OCI-LY1 (cell line): ENCODE measurements around the gene AMPH.

ENCODE experiments used
- H2AFZ ChIP-seq: fragments of 200-600 bp; sonication (generic), shearing (Covaris generic); 2 replicates; pipeline ENCODE4 v1.6.0; 2014; ENCODE audit warnings: antibody characterized with exemption, mild to moderate bottlenecking, low read length
- H3F3A ChIP-seq: fragments of 200-600 bp; sonication (generic), shearing (Covaris generic); 2 replicates; pipeline ENCODE4 v1.6.0; 2014; ENCODE audit warnings: mild to moderate bottlenecking, antibody characterized with exemption, low read length, moderate library complexity; ENCODE audit not compliant: insufficient read depth
- H3K27ac ChIP-seq: fragments of 200-600 bp; sonication (generic); 2 replicates; pipeline ENCODE4 v1.5.1; 2014; ENCODE audit warnings: low read length, mixed run types, mild to moderate bottlenecking, low read depth; ENCODE audit not compliant: poor library complexity, severe bottlenecking
- H3K27me3 ChIP-seq: fragments of 200-600 bp; sonication (generic); 2 replicates; pipeline ENCODE4 v1.6.0; 2014; ENCODE audit warnings: antibody characterized with exemption, mild to moderate bottlenecking, low read length, moderate library complexity; ENCODE audit not compliant: insufficient read depth
- H3K36me3 ChIP-seq: fragments of 200-600 bp; sonication (generic); 2 replicates; pipeline ENCODE4 v1.6.1; 2014; ENCODE audit warnings: mild to moderate bottlenecking, antibody characterized with exemption, low read length, moderate library complexity, mixed read lengths; ENCODE audit not compliant: insufficient read depth
- H3K4me1 ChIP-seq: fragments of 200-600 bp; sonication (generic); 2 replicates; pipeline ENCODE4 v1.5.1; 2014; ENCODE audit warnings: mild to moderate bottlenecking, low read length, moderate library complexity; ENCODE audit not compliant: insufficient read depth, severe bottlenecking
- H3K4me2 ChIP-seq: fragments of 200-600 bp; sonication (generic), shearing (Covaris generic); 2 replicates; pipeline ENCODE4 v1.6.1; 2014; ENCODE audit warnings: low read length
- H3K4me3 ChIP-seq: fragments of 200-600 bp; sonication (generic); 2 replicates; pipeline ENCODE4 v1.5.1; 2014; ENCODE audit warnings: low read length, low read depth, mild to moderate bottlenecking, mixed read lengths; ENCODE audit not compliant: poor library complexity, severe bottlenecking
- H3K79me2 ChIP-seq: fragments of 200-600 bp; shearing (Covaris generic); 2 replicates; pipeline ENCODE4 v1.6.1; 2016; ENCODE audit warnings: mixed run types, low read length, mixed read lengths; ENCODE audit not compliant: insufficient read depth
- H3K9ac ChIP-seq: fragments of 200-600 bp; sonication (generic), shearing (Covaris generic); 2 replicates; pipeline ENCODE4 v1.6.1; 2014; ENCODE audit warnings: mild to moderate bottlenecking, low read length, mixed read lengths
- H3K9me2 ChIP-seq: fragments of 200-600 bp; sonication (generic), shearing (Covaris generic); 2 replicates; pipeline ENCODE4 v1.6.1; 2014; ENCODE audit warnings: low read depth, mild to moderate bottlenecking, low read length, mixed read lengths
- H3K9me3 ChIP-seq: fragments of 200-600 bp; shearing (Covaris generic); 2 replicates; pipeline ENCODE4 v1.6.1; 2014; ENCODE audit warnings: low read length, mixed read lengths
- H4K20me1 ChIP-seq: fragments of 200-600 bp; sonication (generic), shearing (Covaris generic); 2 replicates; pipeline ENCODE4 v1.6.0; 2016; ENCODE audit warnings: mild to moderate bottlenecking, low read length; ENCODE audit not compliant: insufficient read depth
- EZH2 ChIP-seq: fragments of 200-600 bp; sonication (generic), shearing (Covaris generic); IDR thresholded peaks from 2 replicates; pipeline ENCODE4 v1.8.0; 2017; ENCODE audit warnings: borderline replicate concordance, mixed run types, mild to moderate bottlenecking, antibody characterized with exemption, low read length, moderate library complexity, mixed read lengths
- TF ChIP-seq, protein P1 (sequence below): fragments of 200-600 bp; sonication (generic), shearing (Covaris generic); IDR thresholded peaks from 2 replicates; pipeline ENCODE4 v1.5.1; 2017; ENCODE audit warnings: mild to moderate bottlenecking, antibody characterized with exemption, low read length, moderate library complexity, mixed read lengths

Gene AMPH

DNA sequence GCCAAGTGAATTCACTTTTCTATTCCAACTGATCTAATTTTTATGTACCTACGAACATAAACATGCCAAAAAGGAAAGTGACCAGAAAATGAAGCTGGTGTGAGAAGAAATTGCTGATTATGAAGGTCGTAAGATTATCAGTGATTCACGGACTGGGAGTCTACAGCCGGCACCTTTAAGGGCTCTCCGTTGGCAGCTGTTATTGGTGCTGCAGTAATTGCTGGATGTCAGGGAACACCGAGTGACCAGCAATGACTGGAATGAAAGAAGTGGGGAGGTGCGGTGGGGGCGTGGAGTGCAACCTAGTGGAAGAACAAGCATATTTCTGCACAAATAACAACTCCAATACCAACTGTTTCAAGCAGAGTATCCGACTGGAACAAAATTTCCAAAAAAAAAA, 247.9 kb downstream of the AMPH start:
- Histone ChIP-seq H4K20me1 (no peaks in the 10 kb centered on the region), H3K9me3 (no peaks in the 10 kb centered on the region), H3K4me2 (no peak overlapping the region), H3K79me2 (no peaks in the 10 kb centered on the region), H3K36me3 (no peaks in the 10 kb centered on the region), H3K27ac (no peak overlapping the region), H2AFZ (no peak overlapping the region), H3K9me2 (no peaks in the 10 kb centered on the region), H3K4me1 (no peaks in the 10 kb centered on the region), H3K4me3 (no peak overlapping the region), H3F3A (no peaks in the 10 kb centered on the region), H3K27me3 (no peaks in the 10 kb centered on the region; the same call in 1 of the 2 replicates), H3K9ac (no peak overlapping the region)
- TF ChIP-seq EZH2 = no peak
- TF ChIP-seq, protein P1, sequence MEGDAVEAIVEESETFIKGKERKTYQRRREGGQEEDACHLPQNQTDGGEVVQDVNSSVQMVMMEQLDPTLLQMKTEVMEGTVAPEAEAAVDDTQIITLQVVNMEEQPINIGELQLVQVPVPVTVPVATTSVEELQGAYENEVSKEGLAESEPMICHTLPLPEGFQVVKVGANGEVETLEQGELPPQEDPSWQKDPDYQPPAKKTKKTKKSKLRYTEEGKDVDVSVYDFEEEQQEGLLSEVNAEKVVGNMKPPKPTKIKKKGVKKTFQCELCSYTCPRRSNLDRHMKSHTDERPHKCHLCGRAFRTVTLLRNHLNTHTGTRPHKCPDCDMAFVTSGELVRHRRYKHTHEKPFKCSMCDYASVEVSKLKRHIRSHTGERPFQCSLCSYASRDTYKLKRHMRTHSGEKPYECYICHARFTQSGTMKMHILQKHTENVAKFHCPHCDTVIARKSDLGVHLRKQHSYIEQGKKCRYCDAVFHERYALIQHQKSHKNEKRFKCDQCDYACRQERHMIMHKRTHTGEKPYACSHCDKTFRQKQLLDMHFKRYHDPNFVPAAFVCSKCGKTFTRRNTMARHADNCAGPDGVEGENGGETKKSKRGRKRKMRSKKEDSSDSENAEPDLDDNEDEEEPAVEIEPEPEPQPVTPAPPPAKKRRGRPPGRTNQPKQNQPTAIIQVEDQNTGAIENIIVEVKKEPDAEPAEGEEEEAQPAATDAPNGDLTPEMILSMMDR = no peak

DNA sequence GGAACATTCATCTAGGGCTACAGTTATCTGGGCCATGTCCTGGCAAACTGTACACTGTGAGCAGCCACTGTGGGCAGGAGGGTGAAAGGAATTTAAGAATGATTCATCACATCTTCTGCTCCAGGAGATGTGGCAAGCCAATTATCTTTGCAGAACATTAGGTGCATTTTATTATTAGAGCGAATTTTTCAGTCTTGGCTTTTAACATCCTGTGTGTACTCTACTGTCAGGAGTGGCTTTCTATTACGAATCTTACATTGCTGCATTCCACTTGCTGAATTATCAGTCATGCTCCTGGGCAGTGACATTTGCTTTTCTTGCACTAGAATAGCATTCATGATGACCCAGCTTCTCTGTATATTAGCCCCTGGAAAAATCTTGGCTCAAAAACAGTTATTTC, 248.5 kb downstream of the AMPH start:
- H2AFZ ChIP-seq = no peak overlapping the region
- H3F3A ChIP-seq = no peaks in the 10 kb centered on the region
- no peak overlapping the region for H3K4me2 ChIP-seq
- H3K27me3 ChIP-seq = no peaks in the 10 kb centered on the region; the same call in 1 of the 2 replicates
- no peaks in the 10 kb centered on the region for H3K9me3 ChIP-seq
- no peaks in the 10 kb centered on the region for H3K36me3 ChIP-seq
- no peak for TF ChIP-seq EZH2
- TF ChIP-seq, protein P1 = no peak
- H3K4me1 ChIP-seq = no peaks in the 10 kb centered on the region
- H3K79me2 ChIP-seq = no peaks in the 10 kb centered on the region
- no peaks in the 10 kb centered on the region for H4K20me1 ChIP-seq
- no peak overlapping the region for H3K4me3 ChIP-seq
- H3K9me2 ChIP-seq = no peaks in the 10 kb centered on the region
- H3K27ac ChIP-seq = no peak overlapping the region
- H3K9ac ChIP-seq = no peak overlapping the region

DNA sequence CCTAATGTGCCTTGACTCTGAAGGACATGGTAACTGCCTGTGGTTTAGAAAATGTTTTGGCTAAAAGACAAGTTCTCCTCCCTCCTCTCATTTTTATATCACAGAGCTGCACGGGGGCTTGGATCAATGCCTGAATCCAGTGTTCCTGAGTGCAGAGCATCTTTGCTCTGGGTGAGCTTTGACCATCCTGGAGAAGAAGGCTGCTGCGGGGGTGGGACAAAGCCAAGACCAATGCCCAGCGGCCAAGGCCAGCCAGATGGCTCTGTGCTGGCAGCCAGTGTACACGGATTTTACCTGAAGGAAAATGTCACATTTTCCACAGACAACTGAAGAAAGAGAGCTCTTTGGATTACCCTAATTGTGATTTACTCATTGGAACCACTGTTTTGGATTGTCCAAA, 255.7 kb downstream of the AMPH start:
- Histone ChIP-seq H3K4me1 (no peaks in the 10 kb centered on the region), H3K4me3 (no peak overlapping the region), H3K9me3 (no peaks in the 10 kb centered on the region), H3K27ac (no peak overlapping the region), H3K4me2 (no peak overlapping the region), H3K79me2 (no peaks in the 10 kb centered on the region), H3K9ac (no peak overlapping the region), H4K20me1 (no peaks in the 10 kb centered on the region), H3K9me2 (no peaks in the 10 kb centered on the region), H3F3A (no peaks in the 10 kb centered on the region), H3K36me3 (no peaks in the 10 kb centered on the region), H2AFZ (no peak overlapping the region), H3K27me3 (no peaks in the 10 kb centered on the region)
- TF ChIP-seq, protein P1 = no peak
- TF ChIP-seq EZH2 = no peak
